ENCODE results near the gene CYB5R4. TPM values are rescaled to one million over a fixed set of nuclear protein-coding genes. Genes with fewer than 3 reads are reported as not detected.

The CYB5R4 gene
- total RNA-seq, 2 experiments from 2014 or later: 26.9 to 27.0 TPM

- Mint-ChIP-seq H3K36me3 (ENCODE audit: low read depth) (no peaks in the 10 kb centered on the region), H3K27me3 (peaks cover 9% of the 10 kb centered on the region), H3K27ac (no peak overlapping the region), H3K4me3 (no peak overlapping the region), H3K4me1 (ENCODE audit: low read depth) (no peaks in the 10 kb centered on the region), H3K9me3 (no peaks in the 10 kb centered on the region)
- intact Hi-C loops (cut with micrococcal nuclease): no loop called here
- no peak for DNase-seq
- no peak for TF ChIP-seq CTCF (IDR thresholded peaks at IDR 0.05)
- ChIA-PET POLR2A (no interaction called here), CTCF (no interaction called here)
- ATAC-seq: no peak
These were observed 148.4 kb downstream of the CYB5R4 start for GRCh38 chr6:84007871-84008270.

- intact Hi-C loops (cut with micrococcal nuclease): no loop called here
- Mint-ChIP-seq H3K4me1 (ENCODE audit: low read depth) (no peaks in the 10 kb centered on the region), H3K4me3 (no peak overlapping the region), H3K36me3 (ENCODE audit: low read depth) (no peaks in the 10 kb centered on the region), H3K9me3 (no peaks in the 10 kb centered on the region), H3K27ac (no peak overlapping the region), H3K27me3 (peaks cover 3% of the 10 kb centered on the region)
- ATAC-seq (no peak), DNase-seq (no peak)
- POLR2A ChIA-PET: no interaction called here
- CTCF ChIA-PET: interaction anchor here (0.5 kb wide), 1 partner anchor 616 kb away, joined by 3 read pairs; no protein-coding TSS in a partner anchor
- TF ChIP-seq CTCF (IDR thresholded peaks at IDR 0.05): no peak
These were observed 153.9 kb downstream of the CYB5R4 start for GRCh38 chr6:84013354-84013753.

DNA sequence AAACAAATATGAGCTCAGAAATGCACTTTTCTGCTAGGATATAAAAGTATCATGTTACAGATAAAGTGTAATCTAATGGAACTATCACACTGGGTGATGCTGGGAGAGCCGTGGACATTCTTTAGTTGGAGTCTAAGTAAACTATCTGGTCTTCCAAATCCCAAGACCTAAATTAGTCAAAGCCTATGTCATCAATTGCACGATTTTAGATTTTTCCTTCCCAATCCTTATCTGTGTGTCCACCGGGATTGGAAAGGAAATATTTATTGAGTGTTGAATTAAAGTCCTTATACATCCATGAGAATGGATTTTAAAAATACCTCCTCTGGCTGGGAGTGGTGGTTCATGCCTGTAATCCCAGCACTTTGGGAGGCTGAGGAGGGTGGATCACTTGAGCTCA lies 154.4 kb downstream of the CYB5R4 start:
- ATAC-seq (no peak), DNase-seq (no peak)
- H3K27me3 Mint-ChIP-seq: peaks cover 4% of the 10 kb centered on the region
- no peaks in the 10 kb centered on the region for H3K36me3 Mint-ChIP-seq (ENCODE audit: low read depth)
- intact Hi-C loops (cut with micrococcal nuclease): no loop called here
- no peak overlapping the region for H3K4me3 Mint-ChIP-seq
- no peak overlapping the region for H3K27ac Mint-ChIP-seq
- H3K4me1 Mint-ChIP-seq (ENCODE audit: low read depth): no peaks in the 10 kb centered on the region
- ChIA-PET CTCF (no interaction called here), POLR2A (no interaction called here)
- H3K9me3 Mint-ChIP-seq: no peaks in the 10 kb centered on the region
- TF ChIP-seq CTCF (IDR thresholded peaks at IDR 0.05): no peak

DNA sequence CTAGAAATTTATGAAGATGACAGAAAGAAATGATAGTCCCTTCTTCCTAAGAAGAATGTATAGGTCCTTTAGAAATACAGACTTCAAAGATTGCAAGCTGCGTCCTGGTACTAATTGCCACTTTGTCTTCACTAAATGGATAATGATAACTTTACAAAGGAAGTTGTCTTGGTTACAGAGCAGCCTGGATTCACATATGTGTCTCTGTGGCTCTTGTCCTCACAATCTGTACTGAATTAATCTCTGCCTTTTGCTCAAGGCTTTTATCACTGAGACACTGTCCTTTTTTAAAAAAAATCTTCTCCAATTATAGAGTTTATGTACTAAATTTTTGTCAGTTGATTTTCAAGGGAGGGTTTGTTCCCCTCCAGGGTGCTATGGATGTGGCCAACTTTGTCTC lies 156.5 kb downstream of the CYB5R4 start:
- H3K4me1 Mint-ChIP-seq (ENCODE audit: low read depth): no peaks in the 10 kb centered on the region
- no peak for DNase-seq
- no peak overlapping the region for H3K27ac Mint-ChIP-seq
- intact Hi-C loops (cut with micrococcal nuclease): no loop called here
- peaks cover 7% of the 10 kb centered on the region for H3K27me3 Mint-ChIP-seq
- H3K36me3 Mint-ChIP-seq (ENCODE audit: low read depth): no peaks in the 10 kb centered on the region
- ChIA-PET CTCF (no interaction called here), POLR2A (no interaction called here)
- no peaks in the 10 kb centered on the region for H3K9me3 Mint-ChIP-seq
- TF ChIP-seq CTCF (IDR thresholded peaks at IDR 0.05): no peak
- ATAC-seq: no peak
- no peak overlapping the region for H3K4me3 Mint-ChIP-seq

Other genes with a start within 250 kb of the CYB5R4 start
- gene SNAP91, start 150.6 kb upstream of the CYB5R4 start, total RNA-seq: not detected
- not detected for gene RIPPLY2, start 6.3 kb upstream of the CYB5R4 start, total RNA-seq
- gene MRAP2, start 174.1 kb downstream of the CYB5R4 start, total RNA-seq: not detected